GM19463 (cell line): Measurements from ENCODE around the gene ZNF808.
"Not testable (repeated sequence)": the region's sequence is repeated elsewhere in the genome, so short reads cannot be mapped to it uniquely, and the experiment has no call there.

Source experiments
- ATAC-seq: cut with Tn5 transposase; IDR thresholded peaks from one replicate; pipeline ENCODE4 v1.9.1; 2021; ENCODE audit warnings: mild to moderate bottlenecking, moderate library complexity; ENCODE audit not compliant: unreplicated experiment

ZNF808 gene

GRCh38 chr19:52592301-52592700, 64.8 kb downstream of the ZNF808 start:
- ATAC-seq = no peak

GRCh38 chr19:52593441-52593840, 66.0 kb downstream of the ZNF808 start:
- ATAC-seq = not testable (repeated sequence)

- ATAC-seq = no peak
These were observed 71.8 kb downstream of the ZNF808 start for GRCh38 chr19:52599241-52599640.

- ATAC-seq = peak; percentile 21
These were observed 73.2 kb downstream of the ZNF808 start for GRCh38 chr19:52600639-52601024.

GRCh38 chr19:52601025-52601973, 73.8 kb downstream of the ZNF808 start:
- ATAC-seq = peak; percentile 96

GRCh38 chr19:52601974-52602366, 74.5 kb downstream of the ZNF808 start:
- ATAC-seq = not testable (repeated sequence)

- no peak for ATAC-seq
These were observed 75.5 kb downstream of the ZNF808 start for GRCh38 chr19:52602941-52603340.

GRCh38 chr19:52603558-52604207, 76.2 kb downstream of the ZNF808 start:
- ATAC-seq = no peak
